HG02763 (cell line): Measurements from ENCODE around the gene HTATIP2.
"Not testable (repeated sequence)": the region's sequence is repeated elsewhere in the genome, so short reads cannot be mapped to it uniquely, and the experiment has no call there.

ENCODE experiments used
- ATAC-seq: cut with Tn5 transposase; IDR thresholded peaks from one replicate; pipeline ENCODE4 v1.9.1; 2021; ENCODE audit warnings: mild to moderate bottlenecking, moderate library complexity; ENCODE audit not compliant: unreplicated experiment

Gene HTATIP2

GRCh38 chr11:20369826-20370225 lies 6.3 kb downstream of the HTATIP2 start:
- ATAC-seq, result no peak

GRCh38 chr11:20372081-20372626 lies 8.6 kb downstream of the HTATIP2 start:
- no peak for ATAC-seq

DNA sequence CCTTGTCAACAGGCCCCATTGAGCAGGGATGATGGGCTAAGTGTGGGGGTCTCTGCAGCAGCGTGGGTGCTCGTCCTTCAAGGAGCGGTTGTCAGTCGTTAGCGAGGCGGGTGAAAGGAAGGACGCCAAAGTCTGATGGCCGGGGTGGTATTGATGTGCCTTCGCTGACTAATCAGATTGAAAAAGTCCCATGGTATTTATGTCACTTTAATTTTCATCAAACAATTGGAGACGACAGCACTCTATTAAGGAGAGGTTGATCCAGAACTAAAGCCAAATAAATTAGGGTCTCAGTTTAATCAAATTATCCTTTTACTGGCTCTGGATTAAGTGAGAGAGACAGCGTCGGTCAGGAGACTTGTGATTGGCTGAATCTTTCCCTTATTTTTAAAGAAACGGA lies 9.6 kb downstream of the HTATIP2 start:
- ATAC-seq, result no peak

DNA sequence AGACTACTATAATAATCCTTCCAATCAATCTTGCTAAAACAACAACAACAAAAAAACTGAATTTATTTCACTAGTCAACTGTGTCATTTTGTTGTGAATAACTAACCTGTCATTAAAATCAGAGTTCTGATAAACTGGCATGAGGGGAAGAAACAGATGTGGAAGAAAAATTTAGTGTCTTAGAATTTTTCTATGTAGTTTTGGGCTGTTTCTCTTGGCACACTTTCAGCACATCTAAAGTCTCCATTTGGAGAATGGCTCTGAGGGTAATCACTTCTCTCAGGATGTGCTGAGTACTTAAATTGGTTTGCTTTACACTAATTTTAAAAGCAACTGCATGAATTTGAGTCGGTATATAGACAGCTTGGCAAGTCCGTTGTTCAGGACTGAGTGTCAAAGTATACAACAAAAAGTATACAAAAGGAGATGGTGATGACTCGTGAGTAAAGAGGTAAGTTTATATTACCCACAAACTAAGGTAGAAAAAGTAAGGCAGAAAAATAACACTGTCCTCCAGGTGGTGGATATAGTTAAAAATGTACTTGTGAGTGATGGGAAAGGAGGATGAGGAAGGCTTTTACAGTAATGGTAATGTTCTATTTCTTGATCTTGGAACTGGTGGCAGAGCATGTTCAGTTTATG lies 10.2 kb downstream of the HTATIP2 start:
- no peak for ATAC-seq

GRCh38 chr11:20374741-20375300 lies 11.3 kb downstream of the HTATIP2 start:
- ATAC-seq, result no peak

DNA sequence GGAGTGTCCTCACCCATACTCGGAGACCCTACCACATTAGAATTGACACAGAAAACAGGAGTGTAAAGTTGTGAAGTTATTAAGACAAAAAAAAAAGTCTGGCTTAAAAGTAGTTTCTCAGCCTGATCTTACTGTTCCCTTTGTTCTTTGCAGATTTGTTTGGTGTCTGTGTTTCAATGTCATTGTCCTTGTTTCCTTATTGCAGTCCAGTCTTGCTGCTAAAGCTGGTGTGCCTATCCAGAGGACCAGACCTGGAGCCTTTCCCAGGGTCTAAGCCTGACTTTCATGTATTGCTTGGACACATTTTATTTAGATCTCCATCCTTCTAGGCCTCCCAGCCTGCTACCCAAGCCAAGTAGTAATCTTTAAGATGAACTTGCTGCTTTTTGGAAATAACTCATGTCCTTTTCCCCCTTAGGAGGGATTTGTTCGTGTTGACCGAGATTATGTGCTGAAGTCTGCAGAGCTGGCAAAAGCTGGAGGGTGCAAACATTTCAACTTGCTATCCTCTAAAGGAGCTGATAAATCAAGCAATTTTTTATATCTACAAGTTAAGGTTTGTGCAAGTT lies 12.7 kb downstream of the HTATIP2 start:
- no peak for ATAC-seq

DNA sequence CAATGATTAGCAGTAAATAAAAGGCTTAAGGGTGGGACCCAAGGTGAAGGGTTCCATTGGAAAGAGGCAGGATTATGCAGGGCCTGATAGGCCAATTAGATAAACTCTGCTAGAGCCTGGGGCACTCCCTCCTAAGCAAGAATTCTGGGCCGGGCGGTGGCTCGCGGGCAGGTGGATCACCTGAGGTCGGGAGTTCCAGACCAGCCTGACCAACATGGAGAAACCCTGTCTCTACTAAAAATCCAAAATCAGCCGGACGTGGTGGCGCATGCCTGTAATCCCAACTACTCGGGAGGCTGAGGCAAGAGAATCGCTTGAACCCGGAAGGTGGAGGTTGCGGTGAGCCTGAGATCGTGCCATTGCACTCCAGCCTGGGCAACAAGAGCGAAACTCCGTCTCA lies 22.5 kb downstream of the HTATIP2 start:
- ATAC-seq, result not testable (repeated sequence)

DNA sequence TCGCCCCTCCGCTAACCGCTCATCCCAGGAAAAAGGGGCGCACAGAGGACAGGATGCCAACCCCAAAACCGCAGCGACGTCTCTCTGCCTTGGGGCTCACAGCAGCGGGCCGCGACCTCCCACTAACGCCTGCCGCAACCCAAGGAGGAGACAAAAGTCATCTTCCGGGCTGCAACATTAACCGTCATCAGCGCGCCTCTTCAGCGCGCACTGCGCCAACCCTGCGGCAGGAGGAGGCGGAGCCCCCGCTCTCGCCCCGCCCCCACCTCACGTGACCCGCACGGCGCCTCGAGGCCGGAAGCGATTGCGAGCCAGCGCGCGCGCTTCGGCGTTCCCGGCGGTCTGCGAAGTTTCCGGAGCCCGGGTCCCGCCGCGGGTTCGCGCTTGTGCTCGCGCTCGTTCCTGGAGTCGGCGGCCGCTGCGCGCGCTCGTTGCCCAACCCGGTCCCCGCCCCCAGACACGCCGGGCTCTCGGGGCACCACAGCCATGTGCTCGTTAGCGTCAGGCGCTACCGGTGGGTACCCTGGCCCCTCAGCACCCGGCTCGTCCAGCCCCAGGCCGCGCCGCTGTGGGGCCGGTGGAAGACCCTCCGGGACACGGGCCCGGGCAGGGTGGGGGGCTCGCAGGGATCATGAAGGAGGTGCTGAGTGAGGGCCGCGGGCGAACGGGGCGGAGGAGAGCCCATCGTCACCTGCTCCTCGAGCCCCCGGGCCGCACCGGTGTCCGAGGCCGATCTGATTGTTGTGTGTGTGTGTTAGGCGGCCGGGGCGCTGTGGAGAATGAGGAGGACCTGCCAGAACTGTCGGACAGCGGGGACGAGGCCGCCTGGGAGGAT lies 24.0 kb downstream of the HTATIP2 start, which contains the start of gene PRMT3:
TSS of gene PRMT3 (plus strand) at position 456 of the 835 bp plus-strand sequence. CDS start at position 487, 31 bp downstream.
- ATAC-seq, result peak; percentile 78

- ATAC-seq, result peak; percentile 10
These were observed 24.9 kb downstream of the HTATIP2 start for GRCh38 chr11:20388096-20389055.

DNA sequence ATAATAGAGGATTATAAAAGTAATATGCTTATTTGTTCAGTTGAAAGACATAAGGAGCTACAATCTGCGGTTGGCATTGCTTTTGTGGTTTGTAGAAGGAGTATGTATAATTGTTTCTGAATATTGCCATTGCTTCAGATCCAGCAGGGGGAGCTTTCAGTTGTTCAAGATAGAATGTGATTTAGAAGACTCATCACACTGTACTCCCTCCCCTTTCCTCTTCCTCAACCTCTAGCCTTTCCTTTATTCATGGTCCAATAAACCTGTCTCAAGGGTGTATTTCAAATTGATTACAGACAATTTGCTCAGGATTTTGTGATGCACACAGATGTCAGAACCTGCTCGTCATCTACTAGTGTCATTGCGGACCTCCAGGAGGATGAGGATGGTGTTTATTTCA lies 33.8 kb downstream of the HTATIP2 start:
- peak; percentile 79 for ATAC-seq

- ATAC-seq, result no peak
These were observed 36.0 kb downstream of the HTATIP2 start for GRCh38 chr11:20399498-20399897.

GRCh38 chr11:20403059-20403458 lies 39.5 kb downstream of the HTATIP2 start:
- no peak for ATAC-seq

- ATAC-seq, result no peak
These were observed 43.0 kb downstream of the HTATIP2 start for GRCh38 chr11:20406484-20406883.

GRCh38 chr11:20407344-20407743 lies 43.8 kb downstream of the HTATIP2 start:
- ATAC-seq, result no peak

DNA sequence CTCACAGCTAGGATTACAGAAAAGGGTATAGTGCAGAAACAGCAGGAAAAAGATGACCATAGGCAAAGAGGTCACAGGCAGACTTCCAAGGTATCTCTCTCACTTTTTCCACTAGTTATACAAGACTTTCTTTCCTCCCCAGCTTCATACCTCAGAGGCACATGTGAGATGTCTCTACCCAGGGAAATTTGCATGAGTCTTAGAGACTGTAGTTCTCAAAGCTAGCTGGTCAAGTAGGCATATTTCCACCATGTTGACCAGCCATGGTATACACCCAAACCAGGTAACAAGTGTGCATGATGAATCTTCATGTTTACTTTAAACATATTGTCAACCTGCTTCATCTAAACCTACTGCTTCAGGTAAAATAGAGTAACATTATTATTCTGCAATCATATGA lies 51.9 kb downstream of the HTATIP2 start:
- ATAC-seq, result peak; percentile 63

GRCh38 chr11:20417771-20418170 lies 54.3 kb downstream of the HTATIP2 start:
- ATAC-seq, result no peak

GRCh38 chr11:20421946-20422345 lies 58.4 kb downstream of the HTATIP2 start:
- no peak for ATAC-seq

- no peak for ATAC-seq
These were observed 65.7 kb downstream of the HTATIP2 start for GRCh38 chr11:20429216-20429615.
